AG04450 (cell line): ENCODE results near the gene HGFAC. TPM values are rescaled to one million over a fixed set of nuclear protein-coding genes. Genes with fewer than 3 reads are reported as not detected.
"Not testable (repeated sequence)": the region's sequence is repeated elsewhere in the genome, so short reads cannot be mapped to it uniquely, and the experiment has no call there.

Experiments used
- CTCF ChIA-PET: fragments of 300-600, 350-600 bp; formaldehyde crosslinking; extraction: SDS; loops from one replicate; lab custom pipeline; 2022; ENCODE audit warnings: antibody characterized with exemption, inconsistent platforms; lab: Charles Lee
- POLR2A ChIA-PET: fragments of 350-600 bp; formaldehyde crosslinking; extraction: SDS; loops from one replicate; lab custom pipeline; 2021; ENCODE audit warnings: antibody characterized with exemption, inconsistent platforms; lab: Yijun Ruan, JAX
- DNase-seq: peaks from one replicate; pipeline ENCODE4 v3.0.0-alpha.2; 2011; ENCODE audit warnings: low read depth, low spot score
- H3K27ac ChIP-seq: one replicate; pipeline ENCODE4 v1.5.1; 2012; ENCODE audit warnings: low read depth, low read length, control low read depth
- H3K27me3 ChIP-seq: one replicate; pipeline ENCODE4 v1.6.0; 2012; ENCODE audit warnings: low read length; ENCODE audit not compliant: control insufficient read depth, insufficient read depth
- H3K4me3 ChIP-seq: 2 replicates; pipeline ENCODE4 v1.5.1; 2011; ENCODE audit warnings: mild to moderate bottlenecking, low read depth, low read length, control low read depth
- H3K9me3 ChIP-seq: 2 replicates; pipeline ENCODE4 v1.5.1; 2012; ENCODE audit warnings: low read length; ENCODE audit not compliant: control insufficient read depth, insufficient read depth
- polyA plus RNA-seq: library from polyadenylated mRNA; depleted of rRNA; stranded (reverse); fragments of >200 nt; gene quantifications from 2 replicates; pipeline ENCODE4 v1.2.3, GENCODE V29; 2011
- TF ChIP-seq, protein P1 (sequence below): IDR thresholded peaks from 2 replicates; pipeline ENCODE4 v1.5.1; 2011; ENCODE audit warnings: low read depth, low read length, control low read depth, inconsistent platforms

The HGFAC gene
- polyA plus RNA-seq, 1 experiment: not detected

DNA sequence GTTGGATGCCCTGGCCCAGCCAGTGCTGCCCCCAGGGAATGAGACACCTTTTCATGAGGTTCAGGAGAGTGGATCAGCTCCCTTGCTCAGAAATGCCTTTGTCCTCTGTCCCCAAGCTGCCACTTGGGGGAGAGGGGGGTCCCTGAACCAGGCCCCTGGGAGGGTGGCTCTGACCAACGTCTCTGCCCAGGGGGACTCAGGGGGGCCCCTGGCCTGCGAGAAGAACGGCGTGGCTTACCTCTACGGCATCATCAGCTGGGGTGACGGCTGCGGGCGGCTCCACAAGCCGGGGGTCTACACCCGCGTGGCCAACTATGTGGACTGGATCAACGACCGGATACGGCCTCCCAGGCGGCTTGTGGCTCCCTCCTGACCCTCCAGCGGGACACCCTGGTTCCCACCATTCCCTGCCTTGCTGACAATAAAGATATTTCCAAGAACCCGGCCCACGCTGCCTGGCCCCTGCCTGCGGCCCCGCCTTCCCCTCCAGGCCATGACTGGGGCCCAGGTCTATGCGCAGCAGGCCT lies 7.3 kb downstream of the HGFAC start:
- CTCF ChIA-PET: interaction anchor here (2.1 kb wide), 1 partner anchor 103 kb away, joined by 8 read pairs; no protein-coding TSS in a partner anchor
- Histone ChIP-seq H3K4me3 (no peak overlapping the region), H3K27ac (no peak overlapping the region), H3K27me3 (no peaks in the 10 kb centered on the region), H3K9me3 (peaks cover 10% of the 10 kb centered on the region)
- POLR2A ChIA-PET: no interaction called here
- TF ChIP-seq, protein P1, sequence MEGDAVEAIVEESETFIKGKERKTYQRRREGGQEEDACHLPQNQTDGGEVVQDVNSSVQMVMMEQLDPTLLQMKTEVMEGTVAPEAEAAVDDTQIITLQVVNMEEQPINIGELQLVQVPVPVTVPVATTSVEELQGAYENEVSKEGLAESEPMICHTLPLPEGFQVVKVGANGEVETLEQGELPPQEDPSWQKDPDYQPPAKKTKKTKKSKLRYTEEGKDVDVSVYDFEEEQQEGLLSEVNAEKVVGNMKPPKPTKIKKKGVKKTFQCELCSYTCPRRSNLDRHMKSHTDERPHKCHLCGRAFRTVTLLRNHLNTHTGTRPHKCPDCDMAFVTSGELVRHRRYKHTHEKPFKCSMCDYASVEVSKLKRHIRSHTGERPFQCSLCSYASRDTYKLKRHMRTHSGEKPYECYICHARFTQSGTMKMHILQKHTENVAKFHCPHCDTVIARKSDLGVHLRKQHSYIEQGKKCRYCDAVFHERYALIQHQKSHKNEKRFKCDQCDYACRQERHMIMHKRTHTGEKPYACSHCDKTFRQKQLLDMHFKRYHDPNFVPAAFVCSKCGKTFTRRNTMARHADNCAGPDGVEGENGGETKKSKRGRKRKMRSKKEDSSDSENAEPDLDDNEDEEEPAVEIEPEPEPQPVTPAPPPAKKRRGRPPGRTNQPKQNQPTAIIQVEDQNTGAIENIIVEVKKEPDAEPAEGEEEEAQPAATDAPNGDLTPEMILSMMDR: no peak
- no peak for DNase-seq

DNA sequence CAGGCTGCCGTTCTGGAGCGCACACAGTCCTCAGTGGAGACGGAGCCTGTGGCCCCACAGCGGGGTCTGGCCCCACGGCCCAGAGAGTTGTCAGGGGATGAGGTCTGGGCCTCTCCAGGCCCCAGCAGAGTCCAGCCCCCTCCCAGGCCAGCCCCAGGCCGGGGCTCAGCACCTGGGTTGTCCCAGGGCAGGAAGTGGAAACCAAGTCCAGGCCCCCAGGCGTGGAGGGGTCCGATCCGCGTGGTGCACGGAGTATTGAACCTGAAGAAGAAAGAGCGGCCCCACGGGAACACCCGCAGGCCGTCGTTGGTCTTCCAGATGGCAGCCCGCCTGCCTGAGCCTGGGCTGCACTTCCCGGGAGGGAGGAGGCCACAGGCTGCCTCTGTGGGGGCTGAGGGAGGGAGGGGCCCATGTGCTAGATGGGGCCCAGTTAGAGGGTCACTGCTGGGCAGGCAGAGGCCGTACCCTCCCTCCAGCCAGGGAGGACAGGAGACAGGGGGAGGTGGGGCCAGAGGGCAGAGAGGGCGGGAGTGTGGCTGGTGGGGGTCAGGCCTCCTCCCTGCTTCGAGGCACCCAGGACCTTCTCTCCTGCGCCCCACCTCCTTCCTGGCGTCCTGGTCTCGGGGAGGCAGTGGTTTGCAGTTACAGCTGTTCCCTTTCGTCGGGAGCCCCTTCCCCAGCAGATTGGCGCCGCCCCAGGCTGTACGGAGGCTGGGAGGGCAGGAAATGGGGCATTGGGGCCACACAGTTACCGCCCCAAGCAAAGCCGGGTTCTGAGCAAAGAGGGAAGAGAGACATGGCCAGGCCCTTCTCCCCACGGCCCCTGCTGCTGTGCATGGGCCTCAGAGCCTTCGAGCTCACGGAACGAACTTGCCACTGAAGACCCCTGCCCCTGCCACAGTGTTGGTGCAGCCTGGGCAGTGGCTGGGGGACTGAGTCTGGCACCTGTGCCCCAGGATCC lies 8.1 kb downstream of the HGFAC start:
- CTCF ChIA-PET: no interaction called here
- POLR2A ChIA-PET: no interaction called here
- Histone ChIP-seq H3K4me3 (no peak overlapping the region), H3K27ac (no peak overlapping the region), H3K9me3 (peaks cover 13% of the 10 kb centered on the region), H3K27me3 (no peaks in the 10 kb centered on the region)
- no peak for DNase-seq
- TF ChIP-seq, protein P1: no peak

DNA sequence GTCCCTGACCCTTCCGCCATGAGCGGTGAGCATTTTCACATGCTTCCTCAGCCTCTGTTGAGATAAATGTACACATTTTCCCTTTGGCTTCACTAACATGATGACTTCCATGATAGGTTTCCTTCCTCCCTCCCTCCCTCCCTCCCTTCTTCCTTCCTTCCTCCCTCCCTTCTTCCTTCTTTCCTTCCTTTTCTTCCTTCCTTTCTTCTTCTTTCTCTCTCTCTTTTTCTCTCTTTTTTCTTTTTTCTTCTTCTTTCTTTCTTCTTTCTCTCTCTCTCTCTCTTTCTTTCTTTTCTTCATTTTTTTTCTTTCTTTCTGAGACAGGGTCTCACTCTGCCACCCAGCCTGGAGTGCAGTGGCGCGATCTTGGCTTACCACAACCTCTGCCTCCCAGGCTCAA lies 8.9 kb downstream of the HGFAC start:
- CTCF ChIA-PET: no interaction called here
- POLR2A ChIA-PET: no interaction called here

DNA sequence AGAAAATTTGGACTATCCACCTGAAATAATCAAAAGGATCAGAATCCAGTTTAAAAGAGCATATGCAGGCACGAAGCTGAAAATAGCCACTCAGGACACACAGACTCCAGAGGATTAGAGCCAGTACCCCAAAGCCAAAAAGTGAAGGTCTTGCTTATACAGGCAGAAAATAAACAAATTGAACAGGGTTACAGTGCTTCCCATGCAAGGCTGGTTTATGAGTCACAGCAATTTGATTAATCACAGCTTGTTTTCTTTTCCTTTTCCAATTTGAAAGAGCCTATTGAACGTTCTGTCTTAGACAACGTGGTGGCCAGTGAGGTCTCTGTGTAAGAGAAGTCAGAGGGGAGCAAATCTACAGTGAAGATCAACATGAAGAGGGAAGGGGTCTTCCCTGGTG lies 10.2 kb downstream of the HGFAC start:
- Histone ChIP-seq H3K9me3 (peaks cover 27% of the 10 kb centered on the region), H3K27me3 (no peaks in the 10 kb centered on the region), H3K27ac (no peak overlapping the region), H3K4me3 (no peak overlapping the region)
- DNase-seq: peak; percentile 45
- ChIA-PET CTCF (interaction anchor here (0.9 to 1.2 kb wide), 4 partner anchors 9 to 106 kb away, joined by 3 to 9 read pairs (median 5); no protein-coding TSS in a partner anchor), POLR2A (interaction anchor here (0.7 to 1.1 kb wide), 2 partner anchors 11 to 28 kb away, joined by 3 read pairs; no protein-coding TSS in a partner anchor)
- TF ChIP-seq, protein P1: no peak

More for the DNA sequence above, 8.9 kb downstream of the HGFAC start:
- H3K4me3 ChIP-seq: no peak overlapping the region
- no peak overlapping the region for H3K27ac ChIP-seq
- H3K27me3 ChIP-seq: no peaks in the 10 kb centered on the region
- DNase-seq: no peak
- TF ChIP-seq, protein P1: no peak
- peaks cover 21% of the 10 kb centered on the region for H3K9me3 ChIP-seq

DNA sequence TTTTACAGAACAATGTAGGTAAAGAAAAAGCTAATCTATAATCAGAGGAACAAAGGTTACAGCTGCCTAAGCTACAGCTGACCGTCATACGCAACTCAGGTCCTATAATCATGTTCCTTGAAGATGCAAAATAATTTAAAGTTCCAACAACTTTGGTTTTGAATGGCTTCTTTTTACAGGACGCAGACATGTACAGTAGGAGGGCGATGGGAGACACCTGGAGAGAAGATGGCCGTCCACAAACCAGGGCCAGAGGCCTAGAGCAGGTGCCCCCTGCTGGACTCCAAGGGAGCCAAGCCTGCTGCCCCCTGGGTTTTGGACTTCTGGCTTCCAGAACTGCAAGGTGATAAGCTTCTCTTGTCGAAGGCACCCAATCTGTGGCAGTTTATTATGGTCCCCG lies 10.6 kb downstream of the HGFAC start:
- Histone ChIP-seq H3K9me3 (peaks cover 27% of the 10 kb centered on the region), H3K4me3 (no peak overlapping the region), H3K27ac (no peak overlapping the region), H3K27me3 (no peaks in the 10 kb centered on the region)
- DNase-seq: no peak
- CTCF ChIA-PET: interaction anchor here (0.9 to 1.2 kb wide), 4 partner anchors 9 to 106 kb away, joined by 3 to 9 read pairs (median 5); no protein-coding TSS in a partner anchor
- TF ChIP-seq, protein P1: peak; percentile 40
- POLR2A ChIA-PET: interaction anchor here (0.7 to 1.1 kb wide), 2 partner anchors 10 to 28 kb away, joined by 3 read pairs; no protein-coding TSS in a partner anchor

DNA sequence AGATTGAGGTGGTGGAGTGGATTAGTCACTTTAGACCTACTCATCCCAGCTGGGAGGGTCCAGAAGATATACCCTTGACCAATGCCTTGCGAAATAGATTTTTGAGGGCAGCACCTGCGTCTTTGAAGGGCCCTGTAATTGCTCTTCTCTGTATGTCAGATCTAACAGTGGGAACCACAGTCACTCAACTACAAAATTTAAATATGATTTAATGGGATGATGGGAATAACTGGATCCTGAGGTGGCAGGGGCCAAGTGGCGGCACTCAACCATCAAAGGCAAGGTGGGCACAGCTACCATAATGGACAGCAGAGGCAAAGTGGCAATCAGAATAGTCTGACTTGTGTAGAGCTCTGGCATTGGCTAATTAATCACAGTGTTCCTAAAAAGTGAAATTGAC lies 13.8 kb downstream of the HGFAC start:
- POLR2A ChIA-PET, H3K27me3 ChIP-seq, H3K4me3 ChIP-seq, DNase-seq, H3K27ac ChIP-seq: not testable (repeated sequence)
- CTCF ChIA-PET: interaction anchor here (0.9 kb wide), 1 partner anchor 25 kb away, joined by 3 read pairs; no protein-coding TSS in a partner anchor
- peaks cover 20% of the 10 kb centered on the region for H3K9me3 ChIP-seq
